Neural progenitor cell (in vitro differentiated cells): ENCODE data around the gene LAD1.

Experiments used
- CTCF ChIP-seq: fragments of 200-600 bp; sonication (generic); IDR thresholded peaks from 2 replicates; pipeline ENCODE4 v1.5.1; 2017; ENCODE audit warnings: antibody characterized with exemption, mild to moderate bottlenecking
- EZH2 ChIP-seq: fragments of 200-600 bp; sonication (generic); IDR thresholded peaks from 2 replicates; pipeline ENCODE4 v1.6.1; 2017; ENCODE audit warnings: antibody characterized with exemption, mild to moderate bottlenecking, moderate library complexity

- TF ChIP-seq EZH2 (no peak), CTCF (no peak)
Observed at GRCh38 chr1:201427963-201428362, 28.8 kb upstream of the LAD1 start.
